CD14-positive monocyte (primary cell): ENCODE measurements around the gene PIR. TPM values are rescaled to one million over a fixed set of nuclear protein-coding genes. Genes with fewer than 3 reads are reported as not detected.

Experiments used
- DNase-seq, 3 donors: peaks; one replicate each; pipeline ENCODE4 v3.0.0-alpha.2; 2011 to 2022
- H2AFZ ChIP-seq: 2 replicates; pipeline ENCODE4 v1.6.0; 2012; ENCODE audit warnings: mild to moderate bottlenecking, low read depth, low read length, inconsistent platforms; ENCODE audit not compliant: insufficient read depth, poor library complexity, severe bottlenecking
- H3K27ac ChIP-seq, 2 donors: 1 replicate in 1 of 2; 2 replicates in 1 of 2; pipeline ENCODE4 v1.5.1; 2012 to 2013; ENCODE audit warnings: low read length in 2 of 2, control low read depth in 1 of 2, inconsistent platforms in 1 of 2, low read depth in 1 of 2, mild to moderate bottlenecking in 1 of 2
- H3K27me3 ChIP-seq, 2 donors: one replicate each; pipeline versions ENCODE4 v1.6.0 to v1.6.1; 2011 to 2013; ENCODE audit warnings: low read length in 2 of 2; ENCODE audit not compliant: control insufficient read depth in 2 of 2, insufficient read depth in 2 of 2
- H3K36me3 ChIP-seq, 2 donors: replicated peaks in 1 of 2; 1 replicate in 1 of 2; 2 replicates in 1 of 2; pipeline versions ENCODE4 v1.5.1 to v1.6.1; 2012 to 2013; ENCODE audit warnings: low read length in 2 of 2, control low read depth in 1 of 2, inconsistent platforms in 1 of 2, mild to moderate bottlenecking in 1 of 2; ENCODE audit not compliant: insufficient read depth in 2 of 2, control insufficient read depth in 1 of 2
- H3K4me1 ChIP-seq, 2 donors: 1 replicate in 1 of 2; 2 replicates in 1 of 2; pipeline versions ENCODE4 v1.5.1 to v1.6.1; 2012 to 2013; ENCODE audit warnings: low read length in 2 of 2, control low read depth in 1 of 2, inconsistent platforms in 1 of 2, mild to moderate bottlenecking in 1 of 2, moderate library complexity in 1 of 2; ENCODE audit not compliant: insufficient read depth in 2 of 2, control insufficient read depth in 1 of 2
- H3K4me2 ChIP-seq: replicated peaks from 2 replicates; pipeline ENCODE3; 2012; ENCODE audit warnings: low read length, moderate library complexity, mild to moderate bottlenecking; ENCODE audit not compliant: poor library complexity, severe bottlenecking; ENCODE audit errors: extremely low read depth
- H3K4me3 ChIP-seq, 3 experiments: fragments of 200-600 bp in 1 of 3; sonication (generic) in 1 of 3; replicated peaks in 1 of 3; 1 replicate in 2 of 3; 2 replicates in 1 of 3; pipeline ENCODE4 v1.5.1; 2011 to 2013; ENCODE audit warnings: low read length in 3 of 3, mild to moderate bottlenecking in 3 of 3, control low read depth in 2 of 3, low read depth in 2 of 3, inconsistent platforms in 1 of 3, moderate library complexity in 1 of 3
- H3K79me2 ChIP-seq: 2 replicates; pipeline ENCODE4 v1.6.0; 2012; ENCODE audit warnings: mild to moderate bottlenecking, control low read depth, inconsistent platforms, low read length, moderate library complexity; ENCODE audit not compliant: insufficient read depth
- H3K9ac ChIP-seq: 2 replicates; pipeline ENCODE4 v1.6.0; 2017; ENCODE audit warnings: low read length, mild to moderate bottlenecking; ENCODE audit not compliant: insufficient read depth, poor library complexity, severe bottlenecking
- H3K9me3 ChIP-seq, 2 donors: replicated peaks in 1 of 2; 1 replicate in 1 of 2; 2 replicates in 1 of 2; pipeline versions ENCODE4 v1.5.1 to v1.6.1; 2012 to 2013; ENCODE audit warnings: low read length in 2 of 2, control low read depth in 1 of 2; ENCODE audit not compliant: control insufficient read depth in 1 of 2, insufficient read depth in 1 of 2
- H4K20me1 ChIP-seq: 2 replicates; pipeline ENCODE4 v1.6.0; 2012; ENCODE audit warnings: mild to moderate bottlenecking, low read length, control low read depth, moderate library complexity; ENCODE audit not compliant: insufficient read depth
- H3K27ac Mint-ChIP-seq, 7 donors: one replicate each; pipeline ENCODE4 v1.8.0; 2020; ENCODE audit warnings: mild to moderate bottlenecking in 7 of 7, mixed read lengths in 7 of 7, moderate library complexity in 6 of 7, inconsistent platforms in 2 of 7
- H3K27me3 Mint-ChIP-seq, 3 donors: one replicate each; pipeline ENCODE4 v1.8.0; 2021 to 2022; ENCODE audit warnings: low read depth in 3 of 3, mild to moderate bottlenecking in 3 of 3, mixed read lengths in 3 of 3, moderate library complexity in 3 of 3, inconsistent platforms in 1 of 3
- H3K36me3 Mint-ChIP-seq, 2 donors: one replicate each; pipeline ENCODE4 v1.8.0; 2020; ENCODE audit warnings: mixed read lengths in 2 of 2, inconsistent platforms in 1 of 2, mild to moderate bottlenecking in 1 of 2
- H3K4me1 Mint-ChIP-seq: one replicate; pipeline ENCODE4 v1.8.0; 2020; ENCODE audit warnings: mild to moderate bottlenecking, mixed read lengths
- H3K4me3 Mint-ChIP-seq, 2 donors: one replicate each; pipeline ENCODE4 v1.8.0; 2020; ENCODE audit warnings: mild to moderate bottlenecking in 2 of 2, mixed read lengths in 2 of 2, moderate library complexity in 1 of 2
- H3K9me3 Mint-ChIP-seq, 7 donors: one replicate each; pipeline ENCODE4 v1.8.0; 2020 to 2022; ENCODE audit warnings: mixed read lengths in 7 of 7, mild to moderate bottlenecking in 6 of 7, moderate library complexity in 6 of 7, inconsistent platforms in 2 of 7
- CTCF ChIP-seq: fragments of 200-600 bp; IDR thresholded peaks from one replicate; pipeline ENCODE4 v1.8.0; 2022; ENCODE audit warnings: antibody characterized with exemption, mild to moderate bottlenecking
- WGBS: methylation state at CpG from one replicate; pipeline ENCODE4 v1.1.5; 2013; ENCODE audit warnings: missing lambda C conversion rate; ENCODE audit not compliant: insufficient coverage; 5-methylcytosine and 5-hydroxymethylcytosine counted together
- intact Hi-C, 2 donors: fragments of 100-400 bp; cut with micrococcal nuclease; formaldehyde crosslinking; loops; one replicate each; pipeline versions ENCODE4 v1.15.0 to v1.15.1; 2023
- polyA plus RNA-seq, 3 donors: library from polyadenylated mRNA; depleted of rRNA in 1 of 3; unstranded in 2 of 3; stranded (reverse) in 1 of 3; fragments of 300-500 nt in 2 of 3; fragments of >200 nt in 1 of 3; fragmentation: Illumina TruSeq in 2 of 3; gene quantifications; 1 replicate in 2 of 3; 2 replicates in 1 of 3; pipeline ENCODE4 v1.2.3, GENCODE V29; 2012 to 2021

Gene PIR
- polyA plus RNA-seq, 3 donors: 0.05 to 0.23 TPM; not detected in 1

- Histone ChIP-seq H3K9me3 (no peaks in the 10 kb centered on the region), H3K36me3 (no peaks in the 10 kb centered on the region), H3K4me2 (no peak overlapping the region), H3K4me3 (no peak overlapping the region), H3K9ac (no peak overlapping the region), H2AFZ (no peak overlapping the region), H4K20me1 (no peaks in the 10 kb centered on the region), H3K27me3 (peaks cover 0 to 33% of the 10 kb centered on the region in 2 donors), H3K4me1 (peaks cover 14 to 17% of the 10 kb centered on the region in 2 donors), H3K27ac (no peak overlapping the region), H3K79me2 (no peaks in the 10 kb centered on the region)
- Mint-ChIP-seq H3K27me3 (peaks cover 0 to 22% (median 0%) of the 10 kb centered on the region in 3 donors), H3K4me1 (peaks cover 18% of the 10 kb centered on the region), H3K4me3 (no peak overlapping the region), H3K9me3 (peaks cover 0 to 2% (median 0%) of the 10 kb centered on the region in 7 donors), H3K27ac (no peak overlapping the region), H3K36me3 (no peaks in the 10 kb centered on the region)
- no peak for DNase-seq
- no CpG with 5 or more reads among the region's 5 CpGs for WGBS
- no peak for TF ChIP-seq CTCF
- intact Hi-C loops: no loop called here
Observed at GRCh38 chrX:15441464-15441863, 51.7 kb downstream of the PIR start.

DNA sequence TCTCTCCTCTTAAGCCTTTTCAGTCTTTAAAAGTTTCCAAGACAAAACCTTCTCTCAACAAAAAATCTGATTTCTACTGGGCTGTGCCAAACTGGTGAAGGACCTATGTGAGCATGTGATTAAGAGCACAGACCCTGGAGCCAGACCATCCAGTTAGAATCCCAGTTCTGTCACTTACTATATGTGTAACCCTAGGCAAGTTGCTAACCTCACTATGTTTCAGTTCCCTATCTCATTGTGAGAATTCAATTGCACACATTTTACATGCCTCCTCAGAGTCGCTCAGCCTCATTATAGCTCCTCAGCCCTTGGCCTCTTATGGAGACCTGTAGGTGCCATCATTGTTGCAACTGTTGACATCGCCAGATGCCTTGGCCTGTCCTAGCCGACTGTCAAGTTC is 54.8 kb downstream of the PIR start:
- WGBS: 100% methylated on average over 2 of the region's 3 CpGs
- Histone ChIP-seq H2AFZ (no peak overlapping the region), H3K4me2 (no peak overlapping the region), H3K4me1 (peaks cover 21 to 26% of the 10 kb centered on the region in 2 donors), H3K36me3 (no peaks in the 10 kb centered on the region), H3K27me3 (peaks cover 0 to 29% of the 10 kb centered on the region in 2 donors), H3K9ac (no peak overlapping the region), H3K4me3 (no peak overlapping the region), H3K79me2 (no peaks in the 10 kb centered on the region), H4K20me1 (no peaks in the 10 kb centered on the region), H3K9me3 (no peaks in the 10 kb centered on the region), H3K27ac (no peak overlapping the region)
- H3K4me3 Mint-ChIP-seq: no peak overlapping the region
- intact Hi-C loops: no loop called here
- no peaks in the 10 kb centered on the region for H3K36me3 Mint-ChIP-seq
- peaks cover 24% of the 10 kb centered on the region for H3K4me1 Mint-ChIP-seq
- peak; percentile 1 to 10 (median 5) for DNase-seq
- TF ChIP-seq CTCF: no peak
- H3K9me3 Mint-ChIP-seq: peaks cover 0 to 6% (median 3%) of the 10 kb centered on the region in 7 donors
- H3K27ac Mint-ChIP-seq: no peak overlapping the region
- H3K27me3 Mint-ChIP-seq: peaks cover 0 to 23% (median 0%) of the 10 kb centered on the region in 3 donors
